Measurements from ENCODE around the gene ENGASE.

DNA sequence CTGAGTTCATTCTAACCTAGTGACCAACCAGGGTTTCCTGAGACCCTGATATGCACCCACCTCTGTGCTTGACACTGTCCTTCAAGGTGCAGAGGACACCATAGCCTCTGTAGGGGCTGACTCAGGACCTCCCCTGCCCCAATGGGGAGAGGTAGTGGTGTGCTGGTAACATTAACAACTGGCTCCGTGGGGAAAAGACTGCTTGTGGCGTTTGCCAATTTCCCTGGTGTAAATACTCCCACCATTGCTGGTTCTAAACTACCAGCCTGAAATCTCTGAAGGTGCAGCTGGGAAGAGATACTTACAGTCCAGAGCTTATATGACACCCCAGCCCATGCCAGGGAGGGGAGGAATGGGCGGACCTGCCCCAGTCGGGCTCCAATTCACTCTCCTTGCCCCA, 54.9 kb downstream of the ENGASE start:
- TF ChIP-seq, protein P1, sequence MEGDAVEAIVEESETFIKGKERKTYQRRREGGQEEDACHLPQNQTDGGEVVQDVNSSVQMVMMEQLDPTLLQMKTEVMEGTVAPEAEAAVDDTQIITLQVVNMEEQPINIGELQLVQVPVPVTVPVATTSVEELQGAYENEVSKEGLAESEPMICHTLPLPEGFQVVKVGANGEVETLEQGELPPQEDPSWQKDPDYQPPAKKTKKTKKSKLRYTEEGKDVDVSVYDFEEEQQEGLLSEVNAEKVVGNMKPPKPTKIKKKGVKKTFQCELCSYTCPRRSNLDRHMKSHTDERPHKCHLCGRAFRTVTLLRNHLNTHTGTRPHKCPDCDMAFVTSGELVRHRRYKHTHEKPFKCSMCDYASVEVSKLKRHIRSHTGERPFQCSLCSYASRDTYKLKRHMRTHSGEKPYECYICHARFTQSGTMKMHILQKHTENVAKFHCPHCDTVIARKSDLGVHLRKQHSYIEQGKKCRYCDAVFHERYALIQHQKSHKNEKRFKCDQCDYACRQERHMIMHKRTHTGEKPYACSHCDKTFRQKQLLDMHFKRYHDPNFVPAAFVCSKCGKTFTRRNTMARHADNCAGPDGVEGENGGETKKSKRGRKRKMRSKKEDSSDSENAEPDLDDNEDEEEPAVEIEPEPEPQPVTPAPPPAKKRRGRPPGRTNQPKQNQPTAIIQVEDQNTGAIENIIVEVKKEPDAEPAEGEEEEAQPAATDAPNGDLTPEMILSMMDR (IDR thresholded peaks at IDR 0.05), result no peak
- no peak for TF ChIP-seq POLR2A (IDR thresholded peaks at IDR 0.05)
